WTC11 (cell line): ENCODE data around the gene CREM.

Experiments used
- CREM ChIP-seq: sonication (generic); formaldehyde crosslinking; IDR thresholded peaks from 2 replicates; pipeline ENCODE4 v1.8.1; 2022; ENCODE audit warnings: mild to moderate bottlenecking, missing genetic modification reagents, moderate library complexity
- CTCF ChIP-seq: fragments of 200-600 bp; IDR thresholded peaks from 2 replicates; pipeline ENCODE4 v1.8.0; 2022; ENCODE audit warnings: antibody characterized with exemption
- E2F4 ChIP-seq: sonication (generic); formaldehyde crosslinking; IDR thresholded peaks from 2 replicates; pipeline ENCODE4 v1.8.1; 2022; ENCODE audit warnings: low read depth, mild to moderate bottlenecking, moderate library complexity, missing genetic modification reagents, borderline replicate concordance
- SOX15 ChIP-seq: fragments of 250-450 bp; sonication (Bioruptor Pico); IDR thresholded peaks from 2 replicates; pipeline ENCODE4 v1.9.0; 2021; ENCODE audit warnings: mild to moderate bottlenecking

DNA sequence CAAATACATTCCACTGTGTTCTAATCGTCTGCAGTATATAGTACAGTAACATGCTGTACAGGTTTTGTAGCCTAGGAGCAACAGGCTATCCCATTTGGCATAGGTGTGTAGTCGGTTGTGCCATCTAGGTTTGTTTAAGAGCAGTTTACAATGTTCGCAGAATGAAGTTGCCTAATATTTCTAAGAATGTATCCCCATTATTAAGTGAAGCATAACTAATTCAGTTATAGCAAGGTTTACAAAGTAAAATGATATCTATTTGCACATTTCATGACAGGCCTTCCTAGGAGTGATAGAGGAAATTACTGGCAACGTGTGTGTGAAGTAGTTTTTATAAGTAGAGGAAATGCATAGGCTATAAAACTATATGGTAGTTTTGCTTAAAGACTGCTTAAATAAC lies 4.0 kb downstream of the CREM start:
- TF ChIP-seq E2F4 (CRISPR knock-in tag), result no peak
- no peak for TF ChIP-seq CREM (CRISPR knock-in tag)
- no peak for TF ChIP-seq CTCF
- TF ChIP-seq SOX15 (CRISPR knock-in tag), result no peak
